Smooth muscle cell (in vitro differentiated cells): ENCODE measurements around the gene TSPAN17. TPM values are rescaled to one million over a fixed set of nuclear protein-coding genes. Genes with fewer than 3 reads are reported as not detected.

Experiments used
- DNase-seq: peaks from one replicate; lab custom pipeline; 2025; ENCODE audit not compliant: unreplicated experiment; lab: John Stamatoyannopoulos, UW
- H2AFZ ChIP-seq: fragments of 200-600 bp; sonication (generic); 2 replicates; pipeline ENCODE4 v1.6.0; 2016; ENCODE audit warnings: antibody characterized with exemption, low read depth, mild to moderate bottlenecking
- H3F3A ChIP-seq: fragments of 200-600 bp; sonication (generic); 2 replicates; pipeline ENCODE4 v1.6.0; 2017; ENCODE audit warnings: antibody characterized with exemption, low read depth
- H3K27ac ChIP-seq: fragments of 200-600 bp; sonication (generic); 2 replicates; pipeline ENCODE4 v1.5.1; 2016; ENCODE audit warnings: low read depth, mild to moderate bottlenecking
- H3K27me3 ChIP-seq: fragments of 200-600 bp; sonication (generic); 2 replicates; pipeline ENCODE4 v1.6.1; 2016; ENCODE audit warnings: low read depth, mild to moderate bottlenecking
- H3K36me3 ChIP-seq: fragments of 200-600 bp; sonication (generic); 2 replicates; pipeline ENCODE4 v1.5.1; 2016; ENCODE audit warnings: low read depth
- H3K4me1 ChIP-seq: fragments of 200-600 bp; sonication (generic); 2 replicates; pipeline ENCODE4 v1.5.1; 2016; ENCODE audit warnings: low read depth
- H3K4me2 ChIP-seq: fragments of 200-600 bp; sonication (generic); 2 replicates; pipeline ENCODE4 v1.6.0; 2016; ENCODE audit warnings: mild to moderate bottlenecking
- H3K4me3 ChIP-seq: fragments of 200-600 bp; sonication (generic); 2 replicates; pipeline ENCODE4 v1.5.1; 2016; ENCODE audit warnings: mild to moderate bottlenecking
- H3K79me2 ChIP-seq: fragments of 200-600 bp; sonication (generic); 2 replicates; pipeline ENCODE4 v1.6.0; 2016; ENCODE audit warnings: low read depth, mild to moderate bottlenecking
- H3K9ac ChIP-seq: fragments of 200-600 bp; sonication (generic); 2 replicates; pipeline ENCODE4 v1.6.0; 2016; ENCODE audit warnings: low read depth
- H3K9me3 ChIP-seq: fragments of 200-600 bp; sonication (generic); replicated peaks from 2 replicates; pipeline ENCODE4 v1.5.1; 2016; ENCODE audit warnings: low read depth
- H4K20me1 ChIP-seq: fragments of 200-600 bp; sonication (generic); 2 replicates; pipeline ENCODE4 v1.6.0; 2016; ENCODE audit warnings: low read depth
- WGBS: methylation state at CpG from one replicate; pipeline ENCODE4 v1.1.7; 2016; ENCODE audit warnings: low lambda C conversion rate; 5-methylcytosine and 5-hydroxymethylcytosine counted together
- polyA plus RNA-seq: library from polyadenylated mRNA; unstranded; fragments of >200 nt; fragmentation: Nextera tagmentation; extraction: Ambion mirVana; gene quantifications from 2 replicates; pipeline ENCODE4 v1.2.1, GENCODE V29; 2016
- total RNA-seq: library from RNA; depleted of rRNA; stranded (reverse); fragments of >200 nt; gene quantifications from 2 replicates; pipeline ENCODE4 v1.2.3, GENCODE V29; 2014
- TF ChIP-seq, protein P1 (sequence below): fragments of 200-600 bp; sonication (generic); IDR thresholded peaks from 2 replicates; pipeline ENCODE4 v1.5.1; 2017; ENCODE audit warnings: borderline replicate concordance, mild to moderate bottlenecking, antibody characterized with exemption; ENCODE audit not compliant: insufficient read depth, poor library complexity, severe bottlenecking

Gene TSPAN17
- total and polyA plus RNA-seq, 2 experiments from 2014 or later: 29.7 to 31.0 TPM

DNA sequence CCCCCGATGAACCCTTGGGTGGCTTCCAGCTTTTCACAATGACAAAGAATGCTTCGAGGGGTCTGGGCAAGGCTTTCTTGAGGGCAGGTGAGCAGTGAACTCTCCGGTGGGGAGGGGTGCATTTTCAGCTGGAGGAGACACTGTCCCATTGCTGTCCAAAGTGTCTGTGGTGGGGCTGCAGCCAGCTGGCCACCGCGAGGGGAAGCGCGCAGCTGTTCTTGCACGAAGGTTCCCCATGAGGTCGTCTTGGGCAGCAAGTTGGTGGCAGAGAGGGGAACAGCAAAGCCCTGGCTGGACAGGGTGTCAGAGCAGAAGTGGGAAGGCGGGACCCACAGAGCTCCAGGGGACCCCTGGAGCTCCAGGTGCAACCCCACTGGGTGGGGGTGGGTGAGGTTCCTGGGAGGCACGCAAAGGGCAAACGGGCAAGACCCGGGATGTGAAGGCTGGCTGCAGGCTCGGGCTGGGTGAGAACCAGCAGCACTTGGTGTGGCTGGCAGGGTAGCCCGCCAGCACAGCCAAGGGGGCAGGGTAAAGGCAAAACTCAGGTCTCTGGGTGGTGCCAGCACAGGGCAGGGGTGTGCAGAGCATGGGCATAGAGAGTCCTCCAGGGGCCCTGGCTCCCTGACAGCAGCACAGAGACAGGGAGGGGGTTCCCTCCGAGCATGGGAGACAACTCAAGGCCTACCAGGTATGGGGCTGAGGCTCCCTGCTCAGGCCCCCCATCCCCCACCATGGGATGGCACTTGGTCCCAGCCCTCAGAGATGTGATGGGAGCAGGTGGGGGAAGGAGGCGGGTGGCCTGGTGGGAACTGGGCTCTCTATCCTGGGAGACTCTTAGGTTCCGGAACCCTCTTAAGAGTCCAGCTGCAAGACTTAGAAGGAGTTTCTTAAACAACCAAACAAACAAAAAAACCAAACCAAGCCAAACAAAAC, 26.6 kb downstream of the TSPAN17 start:
- no peak overlapping the region for H3K9ac ChIP-seq
- TF ChIP-seq, protein P1, sequence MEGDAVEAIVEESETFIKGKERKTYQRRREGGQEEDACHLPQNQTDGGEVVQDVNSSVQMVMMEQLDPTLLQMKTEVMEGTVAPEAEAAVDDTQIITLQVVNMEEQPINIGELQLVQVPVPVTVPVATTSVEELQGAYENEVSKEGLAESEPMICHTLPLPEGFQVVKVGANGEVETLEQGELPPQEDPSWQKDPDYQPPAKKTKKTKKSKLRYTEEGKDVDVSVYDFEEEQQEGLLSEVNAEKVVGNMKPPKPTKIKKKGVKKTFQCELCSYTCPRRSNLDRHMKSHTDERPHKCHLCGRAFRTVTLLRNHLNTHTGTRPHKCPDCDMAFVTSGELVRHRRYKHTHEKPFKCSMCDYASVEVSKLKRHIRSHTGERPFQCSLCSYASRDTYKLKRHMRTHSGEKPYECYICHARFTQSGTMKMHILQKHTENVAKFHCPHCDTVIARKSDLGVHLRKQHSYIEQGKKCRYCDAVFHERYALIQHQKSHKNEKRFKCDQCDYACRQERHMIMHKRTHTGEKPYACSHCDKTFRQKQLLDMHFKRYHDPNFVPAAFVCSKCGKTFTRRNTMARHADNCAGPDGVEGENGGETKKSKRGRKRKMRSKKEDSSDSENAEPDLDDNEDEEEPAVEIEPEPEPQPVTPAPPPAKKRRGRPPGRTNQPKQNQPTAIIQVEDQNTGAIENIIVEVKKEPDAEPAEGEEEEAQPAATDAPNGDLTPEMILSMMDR: no peak
- no peaks in the 10 kb centered on the region for H4K20me1 ChIP-seq
- 92% methylated on average over 18 of the region's 18 CpGs for WGBS
- H3K79me2 ChIP-seq: no peaks in the 10 kb centered on the region
- no peaks in the 10 kb centered on the region for H3K4me1 ChIP-seq
- no peak overlapping the region for H3K27ac ChIP-seq
- no peaks in the 10 kb centered on the region for H3K36me3 ChIP-seq
- peaks cover 12% of the 10 kb centered on the region for H3K27me3 ChIP-seq
- no peak overlapping the region for H2AFZ ChIP-seq
- no peaks in the 10 kb centered on the region for H3F3A ChIP-seq
- no peak for DNase-seq
- no peak overlapping the region for H3K4me3 ChIP-seq
- H3K9me3 ChIP-seq: no peaks in the 10 kb centered on the region
- H3K4me2 ChIP-seq: no peak overlapping the region

DNA sequence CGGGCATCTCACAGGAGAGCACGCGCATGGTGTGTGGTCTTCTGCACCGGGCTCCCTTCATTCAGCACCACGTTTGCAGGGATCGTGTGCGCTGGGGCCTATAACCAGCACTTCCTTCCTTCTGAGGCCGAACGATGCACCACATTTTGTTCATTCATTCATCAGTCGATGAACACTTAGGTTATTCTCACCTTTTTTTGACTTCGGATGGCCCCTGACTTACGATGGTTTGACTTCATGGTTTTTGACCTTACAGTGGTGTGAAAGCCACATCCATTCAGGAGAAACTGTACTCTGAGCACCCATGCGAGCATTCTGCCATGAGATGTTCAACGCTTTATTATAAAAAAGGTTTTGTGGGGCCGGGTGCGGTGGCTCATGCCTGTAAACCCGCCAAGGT, 27.5 kb downstream of the TSPAN17 start:
- H3K79me2 ChIP-seq: no peaks in the 10 kb centered on the region
- H3F3A ChIP-seq: no peaks in the 10 kb centered on the region
- no peaks in the 10 kb centered on the region for H3K36me3 ChIP-seq
- no peaks in the 10 kb centered on the region for H3K4me1 ChIP-seq
- H3K9ac ChIP-seq: no peak overlapping the region
- no peak overlapping the region for H3K4me2 ChIP-seq
- TF ChIP-seq, protein P1: no peak
- H3K4me3 ChIP-seq: no peak overlapping the region
- H3K27ac ChIP-seq: no peak overlapping the region
- WGBS: 89% methylated on average over 17 of the region's 17 CpGs
- peaks cover 6% of the 10 kb centered on the region for H3K27me3 ChIP-seq
- no peak for DNase-seq
- no peaks in the 10 kb centered on the region for H3K9me3 ChIP-seq
- H2AFZ ChIP-seq: no peak overlapping the region
- H4K20me1 ChIP-seq: no peaks in the 10 kb centered on the region

DNA sequence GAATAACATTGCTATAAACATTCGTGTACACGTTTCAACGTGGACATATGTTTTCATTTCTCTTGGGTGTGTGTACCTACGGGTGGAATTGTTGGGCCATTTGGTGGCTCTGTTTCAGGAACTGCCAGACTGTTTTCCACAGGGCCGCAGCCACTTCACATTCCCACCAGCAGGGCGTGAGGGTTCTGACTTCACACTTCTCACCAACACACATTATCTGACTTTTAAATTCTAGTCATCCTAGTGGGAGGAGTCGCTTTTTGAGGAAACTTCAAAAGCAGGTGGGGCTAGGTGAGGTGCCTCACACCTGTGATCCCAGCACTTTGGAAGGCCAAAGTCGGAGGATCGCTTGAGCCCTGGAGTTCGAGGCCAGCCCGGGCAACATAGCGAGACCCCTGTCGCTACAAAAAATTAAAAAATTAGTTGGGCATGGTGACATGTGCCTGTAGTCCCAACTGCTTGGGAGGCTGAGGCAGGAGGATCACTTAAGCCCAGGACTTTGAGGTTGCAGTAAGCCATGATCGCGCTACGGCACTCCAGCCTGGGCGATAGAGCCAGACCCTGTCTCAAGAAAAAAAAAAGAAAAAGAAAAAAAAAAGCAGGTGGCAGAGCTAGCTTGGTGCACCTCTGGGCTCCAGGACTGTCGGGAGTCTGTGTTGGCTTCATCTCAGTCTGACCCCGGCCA, 28.5 kb downstream of the TSPAN17 start:
- H3K4me3 ChIP-seq: no peak overlapping the region
- no peaks in the 10 kb centered on the region for H4K20me1 ChIP-seq
- H3K9ac ChIP-seq: no peak overlapping the region
- no peaks in the 10 kb centered on the region for H3K36me3 ChIP-seq
- H3K27ac ChIP-seq: no peak overlapping the region
- H3K79me2 ChIP-seq: no peaks in the 10 kb centered on the region
- no peaks in the 10 kb centered on the region for H3K4me1 ChIP-seq
- no peak for DNase-seq
- peaks cover 17% of the 10 kb centered on the region for H3K27me3 ChIP-seq
- no peak overlapping the region for H3K4me2 ChIP-seq
- H3K9me3 ChIP-seq: no peaks in the 10 kb centered on the region
- WGBS: 63% methylated on average over 19 of the region's 19 CpGs
- TF ChIP-seq, protein P1: peak; percentile 68
- H3F3A ChIP-seq: no peaks in the 10 kb centered on the region
- no peak overlapping the region for H2AFZ ChIP-seq
